Effector CD8-positive, alpha-beta T cell (primary cell): ENCODE results near the gene DDX54.
"Not testable (repeated sequence)": the region's sequence is repeated elsewhere in the genome, so short reads cannot be mapped to it uniquely, and the experiment has no call there.

Source experiments
- DNase-seq: peaks from one replicate; lab custom pipeline; 2025; lab: John Stamatoyannopoulos, UW

DDX54 gene

GRCh38 chr12:113220593-113221180, 35.4 kb upstream of the DDX54 start:
- DNase-seq: no peak

GRCh38 chr12:113216027-113216426, 30.7 kb upstream of the DDX54 start:
- no peak for DNase-seq

GRCh38 chr12:113214895-113215400, 29.7 kb upstream of the DDX54 start:
- no peak for DNase-seq

GRCh38 chr12:113211160-113211559, 25.9 kb upstream of the DDX54 start:
- DNase-seq: no peak

GRCh38 chr12:113208041-113208934, 23.0 kb upstream of the DDX54 start:
- peak; percentile 15 for DNase-seq

GRCh38 chr12:113207613-113208040, 22.3 kb upstream of the DDX54 start:
- DNase-seq: no peak

- not testable (repeated sequence) for DNase-seq
Observed at GRCh38 chr12:113206802-113207201, 21.5 kb upstream of the DDX54 start.

GRCh38 chr12:113204804-113205203, 19.5 kb upstream of the DDX54 start:
- DNase-seq: no peak

- DNase-seq: no peak
Observed at GRCh38 chr12:113203852-113204760, 18.8 kb upstream of the DDX54 start.

GRCh38 chr12:113202300-113203075, 17.2 kb upstream of the DDX54 start:
- DNase-seq: no peak

GRCh38 chr12:113201187-113202177, 16.2 kb upstream of the DDX54 start:
- no peak for DNase-seq

- no peak for DNase-seq
Observed at GRCh38 chr12:113200021-113200797, 14.9 kb upstream of the DDX54 start.

GRCh38 chr12:113198296-113198695, 13.0 kb upstream of the DDX54 start:
- DNase-seq: no peak

GRCh38 chr12:113197518-113198077, 12.3 kb upstream of the DDX54 start:
- DNase-seq: no peak

- DNase-seq: peak; percentile 6
Observed at GRCh38 chr12:113196990-113197389, 11.7 kb upstream of the DDX54 start.

GRCh38 chr12:113196582-113196981, 11.3 kb upstream of the DDX54 start:
- no peak for DNase-seq

- DNase-seq: no peak
Observed at GRCh38 chr12:113195598-113195997, 10.3 kb upstream of the DDX54 start.

- DNase-seq: no peak
Observed at GRCh38 chr12:113194971-113195391, 9.7 kb upstream of the DDX54 start.

GRCh38 chr12:113191227-113191626, 5.9 kb upstream of the DDX54 start:
- no peak for DNase-seq
